GM19193 (cell line): ENCODE data around the gene EVL.

Experiments
- POLR2A ChIP-seq: IDR thresholded peaks from 4 replicates; pipeline ENCODE4 v1.6.1; 2011; ENCODE audit not compliant: insufficient read depth, insufficient read length; ENCODE audit errors: extremely low read depth

EVL gene

GRCh38 chr14:100070310-100070709, 5.1 kb downstream of the EVL start:
- no peak for TF ChIP-seq POLR2A

GRCh38 chr14:100071545-100071944, 6.3 kb downstream of the EVL start:
- no peak for TF ChIP-seq POLR2A

- no peak for TF ChIP-seq POLR2A
Measured at GRCh38 chr14:100072783-100073346, 7.6 kb downstream of the EVL start.

- TF ChIP-seq POLR2A = no peak
Measured at GRCh38 chr14:100073576-100074430, 8.6 kb downstream of the EVL start.

- TF ChIP-seq POLR2A = no peak
Measured at GRCh38 chr14:100074431-100075100, 9.3 kb downstream of the EVL start.

GRCh38 chr14:100075681-100076080, 10.5 kb downstream of the EVL start:
- TF ChIP-seq POLR2A = no peak

GRCh38 chr14:100076133-100076532, 10.9 kb downstream of the EVL start:
- TF ChIP-seq POLR2A = no peak

GRCh38 chr14:100076606-100077005, 11.4 kb downstream of the EVL start:
- no peak for TF ChIP-seq POLR2A

GRCh38 chr14:100077441-100077840, 12.2 kb downstream of the EVL start:
- no peak for TF ChIP-seq POLR2A

GRCh38 chr14:100078216-100078803, 13.1 kb downstream of the EVL start:
- no peak for TF ChIP-seq POLR2A

- no peak for TF ChIP-seq POLR2A
Measured at GRCh38 chr14:100078997-100079725, 13.9 kb downstream of the EVL start.

- TF ChIP-seq POLR2A = no peak
Measured at GRCh38 chr14:100079726-100080005, 14.4 kb downstream of the EVL start.

- no peak for TF ChIP-seq POLR2A
Measured at GRCh38 chr14:100080206-100080605, 15.0 kb downstream of the EVL start.

GRCh38 chr14:100081997-100082625, 16.9 kb downstream of the EVL start:
- TF ChIP-seq POLR2A = no peak
